Measurements from ENCODE around the gene TSBP1. TPM values are rescaled to one million over a fixed set of nuclear protein-coding genes. Genes with fewer than 3 reads are reported as not detected.

Gene TSBP1
- total RNA-seq, 2 donors from 2014 or later = not detected

- peaks cover 0 to 11% of the 10 kb centered on the region in 2 donors for H3K27me3 ChIP-seq
- no peak for TF ChIP-seq CTCF (IDR thresholded peaks at IDR 0.05)
- no peak for TF ChIP-seq POLR2A (IDR thresholded peaks at IDR 0.05)
- ATAC-seq (no peak), DNase-seq (no peak)
- no peaks in the 10 kb centered on the region for H3K9me3 ChIP-seq
- H3K27ac ChIP-seq = no peak overlapping the region
- no peak overlapping the region for H3K4me3 ChIP-seq
- 63 to 71% methylated on average over 9 of the region's 9 CpGs for whole genome bisulfite sequencing, 2 donors
- H3K36me3 ChIP-seq (replicated peaks in 1 of 2; ENCODE audit: insufficient read depth in 1 of 2, low read depth in 2 of 2) = no peaks in the 10 kb centered on the region
- H3K4me1 ChIP-seq = no peaks in the 10 kb centered on the region
- intact Hi-C loops (cut with DNase I) = loop anchor here (5.0 kb wide), 1 partner anchor 381 kb away; no protein-coding TSS in a partner anchor
These were observed 40.0 kb upstream of the TSBP1 start for GRCh38 chr6:32411566-32412327.

GRCh38 chr6:32410906-32411305, 39.2 kb upstream of the TSBP1 start:
- H3K27me3 ChIP-seq = peaks cover 0 to 6% of the 10 kb centered on the region in 2 donors
- WGBS, 2 donors = 30 to 46% methylated on average over 5 of the region's 5 CpGs
- H3K4me1 ChIP-seq = no peaks in the 10 kb centered on the region
- DNase-seq = no peak
- intact Hi-C loops (cut with DNase I) = loop anchor here (5.0 kb wide), 1 partner anchor 381 kb away; no protein-coding TSS in a partner anchor
- no peak overlapping the region for H3K27ac ChIP-seq
- TF ChIP-seq CTCF (IDR thresholded peaks at IDR 0.05) = no peak
- ATAC-seq = no peak
- H3K9me3 ChIP-seq = no peaks in the 10 kb centered on the region
- no peaks in the 10 kb centered on the region for H3K36me3 ChIP-seq (replicated peaks in 1 of 2; ENCODE audit: insufficient read depth in 1 of 2, low read depth in 2 of 2)
- H3K4me3 ChIP-seq = no peak overlapping the region

- WGBS, 2 donors = 45 to 56% methylated on average over 4 of the region's 4 CpGs
- peaks cover 0 to 6% of the 10 kb centered on the region in 2 donors for H3K27me3 ChIP-seq
- TF ChIP-seq CTCF (IDR thresholded peaks at IDR 0.05) (no peak), POLR2A (IDR thresholded peaks at IDR 0.05) (no peak)
- H3K27ac ChIP-seq = no peak within 1 kb of the TSS
- ATAC-seq (no peak), DNase-seq (no peak)
- H3K4me3 ChIP-seq = no peak within 1 kb of the TSS
- no peaks in the 10 kb centered on the region for H3K9me3 ChIP-seq
- intact Hi-C loops (cut with DNase I) = no loop called here
- H3K36me3 ChIP-seq (replicated peaks in 1 of 2; ENCODE audit: insufficient read depth in 1 of 2, low read depth in 2 of 2) = no peaks in the 10 kb centered on the region
- no peaks in the 10 kb centered on the region for H3K4me1 ChIP-seq
These were observed 35.2 kb upstream of the TSBP1 start, which contains the start of gene BTNL2 for GRCh38 chr6:32406857-32407256. Gene BTNL2, minus strand, starts transcription at chr6:32407181. Its CDS starts 58 bp downstream, at chr6:32407123.

GRCh38 chr6:32406197-32406596, 34.5 kb upstream of the TSBP1 start:
- WGBS, 2 donors = 53 to 74% methylated on average over 8 to 9 of the region's 9 CpGs
- no peak for DNase-seq

More at GRCh38 chr6:32406197-32406596, 34.5 kb upstream of the TSBP1 start:
- TF ChIP-seq CTCF (IDR thresholded peaks at IDR 0.05) (no peak), POLR2A (IDR thresholded peaks at IDR 0.05) (no peak)
- Histone ChIP-seq H3K4me3 (no peak overlapping the region), H3K9me3 (no peaks in the 10 kb centered on the region), H3K27me3 (peaks cover 0 to 6% of the 10 kb centered on the region in 2 donors), H3K27ac (no peak overlapping the region), H3K36me3 (replicated peaks in 1 of 2; ENCODE audit: insufficient read depth in 1 of 2, low read depth in 2 of 2) (no peaks in the 10 kb centered on the region), H3K4me1 (no peaks in the 10 kb centered on the region)
- intact Hi-C loops (cut with DNase I) = no loop called here
- no peak for ATAC-seq

Measured in body of pancreas (tissue), 4 donors.